Mesendoderm (in vitro differentiated cells): ENCODE measurements around the gene SHISA7.

Source experiments
- DNase-seq: peaks from one replicate; pipeline ENCODE4 v3.0.0; 2013
- H2AK5ac ChIP-seq: 2 replicates; pipeline ENCODE4 v1.6.1; 2013; ENCODE audit warnings: low read length, inconsistent platforms
- H2BK120ac ChIP-seq: 2 replicates; pipeline ENCODE4 v1.6.1; 2013; ENCODE audit warnings: low read depth, mild to moderate bottlenecking, low read length, moderate library complexity, mixed read lengths
- H2BK15ac ChIP-seq: replicated peaks from 2 replicates; pipeline ENCODE4 v1.6.1; 2013; ENCODE audit warnings: low read depth, mild to moderate bottlenecking, moderate library complexity
- H2BK5ac ChIP-seq: 2 replicates; pipeline ENCODE4 v1.6.1; 2013; ENCODE audit warnings: low read length, inconsistent platforms
- H3K18ac ChIP-seq: 2 replicates; pipeline ENCODE4 v1.6.1; 2013; ENCODE audit warnings: mild to moderate bottlenecking, low read length, mixed read lengths
- H3K23ac ChIP-seq: one replicate; pipeline ENCODE4 v1.6.1; 2013; ENCODE audit warnings: low read length
- H3K27ac ChIP-seq: 2 replicates; pipeline ENCODE4 v1.5.1; 2013; ENCODE audit warnings: low read depth, mild to moderate bottlenecking, inconsistent platforms, low read length, moderate library complexity
- H3K27me3 ChIP-seq: 2 replicates; pipeline ENCODE4 v1.6.1; 2013; ENCODE audit warnings: low read length, control low read depth, mild to moderate bottlenecking, inconsistent platforms; ENCODE audit not compliant: insufficient read depth, poor library complexity
- H3K36me3 ChIP-seq: 2 replicates; pipeline ENCODE4 v1.6.1; 2013; ENCODE audit warnings: low read length, inconsistent platforms; ENCODE audit not compliant: control insufficient read depth, insufficient read depth
- H3K4ac ChIP-seq: one replicate; pipeline ENCODE4 v1.6.1; 2013; ENCODE audit warnings: low read depth, mild to moderate bottlenecking, low read length, moderate library complexity
- H3K4me1 ChIP-seq: 2 replicates; pipeline ENCODE4 v1.6.1; 2013; ENCODE audit warnings: low read depth, low read length, inconsistent platforms; ENCODE audit not compliant: control insufficient read depth
- H3K4me2 ChIP-seq: 2 replicates; pipeline ENCODE4 v1.6.1; 2013; ENCODE audit warnings: low read length
- H3K4me3 ChIP-seq: 2 replicates; pipeline ENCODE4 v1.5.1; 2013; ENCODE audit warnings: mild to moderate bottlenecking, low read length
- H3K56ac ChIP-seq: one replicate; pipeline ENCODE4 v1.6.1; 2013; ENCODE audit warnings: low read length
- H3K79me1 ChIP-seq: 2 replicates; pipeline ENCODE4 v1.6.1; 2013; ENCODE audit warnings: low read length, inconsistent platforms
- H3K79me2 ChIP-seq: 2 replicates; pipeline ENCODE4 v1.6.1; 2013; ENCODE audit warnings: mild to moderate bottlenecking, low read length; ENCODE audit not compliant: control insufficient read depth, insufficient read depth
- H3K9ac ChIP-seq: 2 replicates; pipeline ENCODE4 v1.6.1; 2013; ENCODE audit warnings: low read length, inconsistent platforms
- H4K5ac ChIP-seq: one replicate; pipeline ENCODE4 v1.6.1; 2013; ENCODE audit warnings: low read length
- H4K8ac ChIP-seq: one replicate; pipeline ENCODE4 v1.6.1; 2013; ENCODE audit warnings: low read depth, mild to moderate bottlenecking, control low read depth, low read length, moderate library complexity
- WGBS: extraction: QIAGEN DNeasy Blood & Tissue Kit; methylation state at CpG from one replicate; pipeline ENCODE4 v1.1.7; 2013; ENCODE audit warnings: low lambda C conversion rate, missing lambda C conversion rate; ENCODE audit not compliant: insufficient coverage; ENCODE audit errors: extremely low coverage; 5-methylcytosine and 5-hydroxymethylcytosine counted together

Gene SHISA7

GRCh38 chr19:55457683-55458457, 14.8 kb upstream of the SHISA7 start:
- Histone ChIP-seq H3K4me2 (no peak overlapping the region), H3K27me3 (no peaks in the 10 kb centered on the region), H3K23ac (no peak overlapping the region), H3K79me1 (no peaks in the 10 kb centered on the region), H3K9ac (no peak overlapping the region), H4K8ac (no peak overlapping the region), H3K4ac (no peak overlapping the region), H3K4me3 (no peak overlapping the region), H2BK15ac (no peak overlapping the region), H2BK120ac (no peak overlapping the region), H3K4me1 (no peaks in the 10 kb centered on the region), H2BK5ac (no peak overlapping the region), H3K56ac (no peak overlapping the region), H3K36me3 (no peaks in the 10 kb centered on the region), H3K79me2 (no peaks in the 10 kb centered on the region), H3K18ac (no peak overlapping the region), H4K5ac (no peak overlapping the region), H2AK5ac (no peak overlapping the region), H3K27ac (no peak overlapping the region)
- no CpG with 5 or more reads among the region's 16 CpGs for WGBS
- DNase-seq, result no peak

- Histone ChIP-seq H4K5ac (no peak overlapping the region), H3K4me2 (no peak overlapping the region), H3K36me3 (no peaks in the 10 kb centered on the region)
These were observed 13.2 kb upstream of the SHISA7 start for GRCh38 chr19:55456347-55456746.

GRCh38 chr19:55455576-55456235, 12.6 kb upstream of the SHISA7 start:
- no peak overlapping the region for H2BK15ac ChIP-seq
- no peak overlapping the region for H2BK5ac ChIP-seq

More at GRCh38 chr19:55456347-55456746, 13.2 kb upstream of the SHISA7 start:
- Histone ChIP-seq H2AK5ac (no peak overlapping the region), H3K18ac (no peak overlapping the region), H2BK15ac (no peak overlapping the region), H3K79me2 (no peaks in the 10 kb centered on the region), H3K4ac (no peak overlapping the region), H3K9ac (no peak overlapping the region), H2BK5ac (no peak overlapping the region), H4K8ac (no peak overlapping the region), H3K56ac (no peak overlapping the region), H2BK120ac (no peak overlapping the region), H3K27ac (no peak overlapping the region), H3K4me1 (no peaks in the 10 kb centered on the region), H3K79me1 (no peaks in the 10 kb centered on the region), H3K27me3 (peaks cover 10% of the 10 kb centered on the region), H3K4me3 (no peak overlapping the region), H3K23ac (no peak overlapping the region)
- no CpG with 5 or more reads among the region's 14 CpGs for WGBS
- DNase-seq, result no peak

GRCh38 chr19:55454787-55455243, 11.7 kb upstream of the SHISA7 start:
- Histone ChIP-seq H3K4me3 (no peak overlapping the region), H3K27me3 (peaks cover 15% of the 10 kb centered on the region), H2BK120ac (no peak overlapping the region), H3K4me2 (no peak overlapping the region), H2BK15ac (no peak overlapping the region), H4K8ac (no peak overlapping the region), H3K18ac (no peak overlapping the region), H2BK5ac (no peak overlapping the region), H3K9ac (no peak overlapping the region), H3K27ac (no peak overlapping the region), H3K23ac (no peak overlapping the region), H2AK5ac (no peak overlapping the region), H3K4ac (no peak overlapping the region), H3K36me3 (no peaks in the 10 kb centered on the region), H3K4me1 (no peaks in the 10 kb centered on the region), H3K79me1 (no peaks in the 10 kb centered on the region), H3K79me2 (no peaks in the 10 kb centered on the region), H3K56ac (no peak overlapping the region), H4K5ac (no peak overlapping the region)
- WGBS, result no CpG with 5 or more reads among the region's 14 CpGs
- peak; percentile 72 for DNase-seq

More at GRCh38 chr19:55455576-55456235, 12.6 kb upstream of the SHISA7 start:
- H3K56ac ChIP-seq, result no peak overlapping the region
- DNase-seq, result no peak
- no peaks in the 10 kb centered on the region for H3K79me2 ChIP-seq
- H4K8ac ChIP-seq, result no peak overlapping the region
- no peak overlapping the region for H2AK5ac ChIP-seq
- no peak overlapping the region for H3K9ac ChIP-seq
- no peaks in the 10 kb centered on the region for H3K4me1 ChIP-seq
- H3K27ac ChIP-seq, result no peak overlapping the region
- H3K18ac ChIP-seq, result no peak overlapping the region
- WGBS, result no CpG with 5 or more reads among the region's 11 CpGs
- no peak overlapping the region for H3K23ac ChIP-seq
- H4K5ac ChIP-seq, result no peak overlapping the region
- H3K4me2 ChIP-seq, result no peak overlapping the region
- no peak overlapping the region for H2BK120ac ChIP-seq
- no peak overlapping the region for H3K4me3 ChIP-seq
- H3K27me3 ChIP-seq, result peaks cover 12% of the 10 kb centered on the region
- no peaks in the 10 kb centered on the region for H3K36me3 ChIP-seq
- no peak overlapping the region for H3K4ac ChIP-seq
- H3K79me1 ChIP-seq, result no peaks in the 10 kb centered on the region

- Histone ChIP-seq H3K27ac (no peak overlapping the region), H3K79me1 (no peaks in the 10 kb centered on the region), H2AK5ac (no peak overlapping the region), H4K8ac (no peak overlapping the region), H3K4me2 (no peak overlapping the region), H3K56ac (no peak overlapping the region), H4K5ac (no peak overlapping the region), H3K27me3 (peaks cover 17% of the 10 kb centered on the region), H3K79me2 (no peaks in the 10 kb centered on the region), H3K36me3 (no peaks in the 10 kb centered on the region), H3K9ac (no peak overlapping the region), H3K4ac (no peak overlapping the region), H3K4me1 (no peaks in the 10 kb centered on the region), H2BK120ac (no peak overlapping the region), H2BK5ac (no peak overlapping the region), H3K23ac (no peak overlapping the region), H3K4me3 (no peak overlapping the region), H2BK15ac (no peak overlapping the region), H3K18ac (no peak overlapping the region)
- no CpG with 5 or more reads among the region's 12 CpGs for WGBS
- no peak for DNase-seq
These were observed 10.6 kb upstream of the SHISA7 start for GRCh38 chr19:55453511-55454260.
